ENCODE results near the gene KRTAP3-3. TPM values are rescaled to one million over a fixed set of nuclear protein-coding genes. Genes with fewer than 3 reads are reported as not detected.
A peak's percentile ranks its signal among the peaks of the same experiment; 100 is the strongest.
"Not testable (repeated sequence)": the region's sequence is repeated elsewhere in the genome, so short reads cannot be mapped to it uniquely, and the experiment has no call there.

The KRTAP3-3 gene
- total RNA-seq (2021) (not detected in 2 replicates), Bru-seq, nascent RNA (not detected), BruChase-seq, experiment 1, labeled RNA remaining after a 2-hour chase (not detected), BruChase-seq, experiment 2, labeled RNA remaining after a 6-hour chase (percentile 28 among the genes with signal in this experiment)
- long read RNA-seq, result 0 reads

GRCh38 chr17:40993839-40994238 is at the start of gene KRTAP3-3:
Gene KRTAP3-3 (minus strand): TSS chr17:40994164. CDS start chr17:40994097, 67 bp downstream.
- Histone ChIP-seq H3K4me1 (ENCODE audit: insufficient read depth, low read length, poor library complexity, severe bottlenecking) (no peaks in the 10 kb centered on the region), H3K9me3 (ENCODE audit: low read depth, low read length, poor library complexity, severe bottlenecking) (no peaks in the 10 kb centered on the region), H3K36me3 (ENCODE audit: insufficient read depth, low read length, poor library complexity, severe bottlenecking) (no peaks in the 10 kb centered on the region), H3K27me3 (replicated peaks; ENCODE audit: insufficient read depth, low read depth, low read length, poor library complexity) (no peaks in the 10 kb centered on the region), H3K27ac (ENCODE audit: low read depth, low read length, poor library complexity, severe bottlenecking) (no peak within 1 kb of the TSS), H3K4me3 (ENCODE audit: low read depth, low read length, poor library complexity, severe bottlenecking) (no peak within 1 kb of the TSS)
- intact Hi-C loops (cut with micrococcal nuclease; ENCODE audit: unreplicated experiment), result no loop called here
- TF ChIP-seq CTCF (conservative IDR thresholded peaks at IDR 0.05; ENCODE audit: low read depth, low read length) (no peak), EZH2 (IDR thresholded peaks at IDR 0.05; ENCODE audit: borderline replicate concordance, low read depth, low read length, poor library complexity, severe bottlenecking) (no peak)
- DNase-seq (ENCODE audit: low spot score), result no peak
- no TSS peak for BruUV-seq (replicated peaks)
- ChIA-PET POLR2A (ENCODE audit: low non-redundant PET) (no interaction called here), CTCF (no interaction called here)

DNA sequence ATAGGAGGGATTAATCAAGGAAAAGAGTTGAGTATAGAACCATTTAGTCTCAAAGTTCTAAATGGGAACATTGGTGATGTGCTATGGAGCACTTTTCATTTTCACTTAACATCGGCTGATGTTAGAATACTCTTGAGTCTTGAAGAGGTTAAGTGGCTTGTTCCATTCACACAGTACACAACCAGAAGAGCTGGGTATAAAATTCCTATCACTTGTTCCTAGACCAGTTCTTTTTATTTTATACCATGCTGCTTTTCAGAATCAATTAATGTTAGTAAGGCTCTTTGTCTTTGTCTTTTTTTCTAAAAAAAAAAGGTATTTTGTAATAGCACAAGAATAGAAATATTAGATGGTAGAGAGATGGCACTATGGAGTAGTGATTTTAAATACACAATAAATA is 49.0 kb upstream of the KRTAP3-3 start:
- DNase-seq (ENCODE audit: low spot score), result no peak
- Histone ChIP-seq H3K27ac (ENCODE audit: low read depth, low read length, poor library complexity, severe bottlenecking) (no peak overlapping the region), H3K9me3 (ENCODE audit: low read depth, low read length, poor library complexity, severe bottlenecking) (no peaks in the 10 kb centered on the region), H3K27me3 (replicated peaks; ENCODE audit: insufficient read depth, low read depth, low read length, poor library complexity) (no peaks in the 10 kb centered on the region), H3K4me3 (ENCODE audit: low read depth, low read length, poor library complexity, severe bottlenecking) (no peak overlapping the region), H3K36me3 (ENCODE audit: insufficient read depth, low read length, poor library complexity, severe bottlenecking) (no peaks in the 10 kb centered on the region), H3K4me1 (ENCODE audit: insufficient read depth, low read length, poor library complexity, severe bottlenecking) (no peaks in the 10 kb centered on the region)
- BruUV-seq (replicated peaks), result no TSS peak
- ChIA-PET CTCF (no interaction called here), POLR2A (ENCODE audit: low non-redundant PET) (no interaction called here)
- TF ChIP-seq CTCF (conservative IDR thresholded peaks at IDR 0.05; ENCODE audit: low read depth, low read length) (no peak), EZH2 (IDR thresholded peaks at IDR 0.05; ENCODE audit: borderline replicate concordance, low read depth, low read length, poor library complexity, severe bottlenecking) (no peak)
- intact Hi-C loops (cut with micrococcal nuclease; ENCODE audit: unreplicated experiment), result no loop called here

GRCh38 chr17:41040783-41041571 is 47.0 kb upstream of the KRTAP3-3 start, which contains the start of gene KRTAP1-1:
Gene KRTAP1-1 (minus strand): TSS chr17:41041450. CDS start chr17:41041397, 53 bp downstream.
- CTCF ChIA-PET; intact Hi-C loops (cut with micrococcal nuclease; ENCODE audit: unreplicated experiment); BruUV-seq (replicated peaks); DNase-seq (ENCODE audit: low spot score); H3K9me3 ChIP-seq (ENCODE audit: low read depth, low read length, poor library complexity, severe bottlenecking); H3K27ac ChIP-seq (ENCODE audit: low read depth, low read length, poor library complexity, severe bottlenecking); H3K27me3 ChIP-seq (replicated peaks; ENCODE audit: insufficient read depth, low read depth, low read length, poor library complexity); POLR2A ChIA-PET (ENCODE audit: low non-redundant PET); H3K4me1 ChIP-seq (ENCODE audit: insufficient read depth, low read length, poor library complexity, severe bottlenecking); H3K4me3 ChIP-seq (ENCODE audit: low read depth, low read length, poor library complexity, severe bottlenecking); H3K36me3 ChIP-seq (ENCODE audit: insufficient read depth, low read length, poor library complexity, severe bottlenecking): not testable (repeated sequence)
